HepG2 (cell line): ENCODE results near the gene RGP1. TPM values are rescaled to one million over a fixed set of nuclear protein-coding genes. Genes with fewer than 3 reads are reported as not detected.
A peak's percentile ranks its signal among the peaks of the same experiment; 100 is the strongest.

ENCODE experiments used
- CBX1 ChIP-seq: IDR thresholded peaks from one replicate; pipeline ENCODE4 v1.6.1; 2016; ENCODE audit warnings: antibody characterized with exemption, low read depth
- CEBPG ChIP-seq: IDR thresholded peaks from 2 replicates; pipeline ENCODE4 v1.6.1; 2016
- GATAD1 ChIP-seq: IDR thresholded peaks from 2 replicates; pipeline ENCODE4 v1.6.1; 2016; ENCODE audit warnings: missing genetic modification reagents, missing compliant biosample characterization
- GPBP1L1 ChIP-seq: sonication (generic); formaldehyde crosslinking; IDR thresholded peaks from 2 replicates; pipeline ENCODE4 v1.5.0; 2020; ENCODE audit warnings: mild to moderate bottlenecking, missing genetic modification reagents
- IKZF4 ChIP-seq: sonication (generic); formaldehyde crosslinking; IDR thresholded peaks from 2 replicates; pipeline ENCODE4 v1.5.1; 2020; ENCODE audit warnings: borderline replicate concordance, mild to moderate bottlenecking, low read depth, missing genetic modification reagents; ENCODE audit errors: not compliant biosample characterization
- KDM1A ChIP-seq: IDR thresholded peaks from 2 replicates; pipeline ENCODE4 v1.6.1; 2016; ENCODE audit warnings: missing compliant biosample characterization
- NR2F6 ChIP-seq, 2 experiments: IDR thresholded peaks; 2 replicates each; pipeline ENCODE4 v1.6.1; 2016; ENCODE audit warnings: antibody characterized with exemption in 1 of 2, mild to moderate bottlenecking in 1 of 2
- PPARG ChIP-seq: conservative IDR thresholded peaks from 2 replicates; pipeline ENCODE4 v1.6.1; 2016; ENCODE audit warnings: missing biosample characterization, missing genetic modification reagents
- RARA ChIP-seq: IDR thresholded peaks from 2 replicates; pipeline ENCODE4 v1.6.1; 2016; ENCODE audit warnings: missing genetic modification reagents, missing compliant biosample characterization
- SMARCC2 ChIP-seq: fragments of 450-650 bp; IDR thresholded peaks from 2 replicates; pipeline ENCODE4 v1.6.1; 2017; ENCODE audit warnings: antibody characterized with exemption, mild to moderate bottlenecking
- SMYD3 ChIP-seq: sonication (generic); formaldehyde crosslinking; IDR thresholded peaks from 2 replicates; pipeline ENCODE4 v1.8.1; 2023; ENCODE audit warnings: mild to moderate bottlenecking, missing genetic modification reagents
- SOX5 ChIP-seq: IDR thresholded peaks from 2 replicates; pipeline ENCODE4 v1.6.1; 2016; ENCODE audit warnings: borderline replicate concordance
- STAT6 ChIP-seq: sonication (generic); formaldehyde crosslinking; IDR thresholded peaks from 2 replicates; pipeline ENCODE4 v1.4.0; 2020; ENCODE audit warnings: missing genetic modification reagents, mild to moderate bottlenecking, borderline replicate concordance
- TRIM24 ChIP-seq: sonication (generic); formaldehyde crosslinking; IDR thresholded peaks from 2 replicates; pipeline ENCODE4 v1.8.0; 2022; ENCODE audit warnings: mild to moderate bottlenecking, missing genetic modification reagents
- ZNF101 ChIP-seq: sonication (generic); formaldehyde crosslinking; IDR thresholded peaks from 2 replicates; pipeline ENCODE4 v1.4.0; 2020; ENCODE audit warnings: mild to moderate bottlenecking, low read depth, missing genetic modification reagents, borderline replicate concordance
- ZNF138 ChIP-seq: sonication (generic); formaldehyde crosslinking; IDR thresholded peaks from 2 replicates; pipeline ENCODE4 v1.5.0; 2020; ENCODE audit warnings: mild to moderate bottlenecking, low read depth, missing genetic modification reagents
- ZNF274 ChIP-seq: sonication (generic); formaldehyde crosslinking; IDR thresholded peaks from 2 replicates; pipeline ENCODE4 v1.5.1; 2020; ENCODE audit warnings: mild to moderate bottlenecking, missing genetic modification reagents
- ZNF557 ChIP-seq: sonication (generic); formaldehyde crosslinking; IDR thresholded peaks from 2 replicates; pipeline ENCODE4 v1.4.0; 2020; ENCODE audit warnings: missing genetic modification reagents
- ZNF790 ChIP-seq: sonication (generic); formaldehyde crosslinking; IDR thresholded peaks from 2 replicates; pipeline ENCODE4 v1.8.0; 2022; ENCODE audit warnings: missing genetic modification reagents, mild to moderate bottlenecking, borderline replicate concordance
- ZXDC ChIP-seq: sonication (generic); formaldehyde crosslinking; IDR thresholded peaks from 2 replicates; pipeline ENCODE4 v1.5.0; 2020; ENCODE audit warnings: mild to moderate bottlenecking, missing genetic modification reagents
- polyA plus RNA-seq, 8 experiments: library from polyadenylated mRNA; depleted of rRNA in 3 of 8; stranded (reverse) in 7 of 8; unstranded in 1 of 8; fragments of >200 nt; fragmentation: Illumina TruSeq in 4 of 8; extraction: Trizol in 4 of 8; gene quantifications; 2 replicates each; pipeline versions ENCODE4 v1.2.1 to v1.2.3, GENCODE V29; 2011 to 2016; ENCODE audit warnings: low read depth in 4 of 8, missing spikeins in 1 of 8, mixed read lengths in 1 of 8; ENCODE audit not compliant: insufficient read depth in 1 of 8
- total RNA-seq, 5 experiments: library from RNA; depleted of rRNA; stranded (reverse); fragments of >200 nt; fragmentation: Illumina TruSeq; extraction: Trizol; gene quantifications; 2 replicates each; pipeline ENCODE4 v1.2.3, GENCODE V29; 2016; ENCODE audit warnings: low read depth in 1 of 5

The RGP1 gene
- total and polyA plus RNA-seq, 2 of the 13 experiments (the other 11 are each of a cell fraction or from before 2014, with no cell fraction given), result 12.7 to 21.0 TPM

GRCh38 chr9:35801328-35802128 lies 52.4 kb downstream of the RGP1 start (continued):
- TF ChIP-seq ZNF790, result no peak
- no peak for TF ChIP-seq SOX5 (CRISPR knock-in tag)
- TF ChIP-seq CEBPG, result 0 out of 2 replicates have a peak, but pooled peaks have one; percentile 17
- no peak for TF ChIP-seq ZNF274
- no peak for TF ChIP-seq ZXDC (CRISPR knock-in tag)
- TF ChIP-seq PPARG, result peak; percentile 78
- no peak for TF ChIP-seq TRIM24
- TF ChIP-seq NR2F6 (IDR thresholded peaks at IDR 0.05), result no peak
- peak; percentile 58 for TF ChIP-seq NR2F6 (CRISPR knock-in tag; IDR thresholded peaks at IDR 0.05)
- no peak for TF ChIP-seq ZNF138 (CRISPR knock-in tag)
- TF ChIP-seq SMARCC2, result no peak
- no peak for TF ChIP-seq GPBP1L1 (CRISPR knock-in tag)
- TF ChIP-seq STAT6 (CRISPR knock-in tag), result no peak
- TF ChIP-seq RARA (CRISPR knock-in tag), result no peak
- no peak for TF ChIP-seq CBX1
- TF ChIP-seq ZNF557 (CRISPR knock-in tag), result no peak
- no peak for TF ChIP-seq SMYD3 (CRISPR knock-in tag)
- TF ChIP-seq ZNF101, result no peak
- no peak for TF ChIP-seq KDM1A (CRISPR knock-in tag)
- TF ChIP-seq GATAD1 (CRISPR knock-in tag), result no peak
- no peak for TF ChIP-seq IKZF4 (CRISPR knock-in tag)
